Measurements from ENCODE around the gene ATF6B.
"Not testable (repeated sequence)": the region's sequence is repeated elsewhere in the genome, so short reads cannot be mapped to it uniquely, and the experiment has no call there.

GRCh38 chr6:32100251-32100650 lies 27.8 kb downstream of the ATF6B start:
- TF ChIP-seq CTCF (IDR thresholded peaks at IDR 0.05; ENCODE audit: low read depth, low read length); POLR2A (IDR thresholded peaks at IDR 0.05; ENCODE audit: extremely low read depth, insufficient read length): not testable (repeated sequence)
